GOT3 (cell line): ENCODE results near the gene DTNBP1.

Experiments used
- DNase-seq: peaks from one replicate; lab custom pipeline; 2025; ENCODE audit warnings: mixed read lengths; lab: John Stamatoyannopoulos, UW

DTNBP1 gene

DNA sequence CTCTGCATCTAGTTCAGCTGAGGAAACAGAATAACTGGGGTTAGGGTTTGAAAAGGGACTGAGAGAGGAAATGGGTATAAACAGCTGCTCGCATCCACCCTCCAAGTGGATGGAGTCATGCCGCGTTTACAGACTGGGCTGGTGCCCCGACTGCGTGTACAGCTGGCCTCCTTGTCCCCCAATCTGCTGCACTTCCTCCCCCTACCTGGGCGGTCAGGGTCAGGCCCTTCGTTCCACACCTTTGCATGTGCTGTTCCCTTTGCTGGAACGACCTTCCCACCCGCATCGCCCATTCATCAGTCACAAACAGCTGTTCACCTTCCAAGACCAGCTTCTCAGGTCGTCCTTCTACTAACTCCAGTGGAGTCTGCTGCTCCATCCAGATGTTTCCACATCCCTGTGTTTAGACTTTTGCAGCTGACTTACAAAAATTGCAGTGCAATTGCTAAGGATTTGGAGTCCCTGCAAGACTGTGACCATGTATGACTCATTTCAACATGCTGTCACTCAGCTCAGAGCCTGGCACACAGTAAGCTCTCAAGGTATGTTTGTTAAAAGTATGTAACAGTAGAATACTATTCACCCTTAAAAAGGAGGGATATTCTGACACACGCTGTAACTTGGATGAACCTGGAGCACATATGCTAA is 129.3 kb downstream of the DTNBP1 start:
- DNase-seq = no peak

GRCh38 chr6:15531973-15532372 is 130.9 kb downstream of the DTNBP1 start:
- DNase-seq = no peak

GRCh38 chr6:15530411-15530810 is 132.4 kb downstream of the DTNBP1 start:
- no peak for DNase-seq

DNA sequence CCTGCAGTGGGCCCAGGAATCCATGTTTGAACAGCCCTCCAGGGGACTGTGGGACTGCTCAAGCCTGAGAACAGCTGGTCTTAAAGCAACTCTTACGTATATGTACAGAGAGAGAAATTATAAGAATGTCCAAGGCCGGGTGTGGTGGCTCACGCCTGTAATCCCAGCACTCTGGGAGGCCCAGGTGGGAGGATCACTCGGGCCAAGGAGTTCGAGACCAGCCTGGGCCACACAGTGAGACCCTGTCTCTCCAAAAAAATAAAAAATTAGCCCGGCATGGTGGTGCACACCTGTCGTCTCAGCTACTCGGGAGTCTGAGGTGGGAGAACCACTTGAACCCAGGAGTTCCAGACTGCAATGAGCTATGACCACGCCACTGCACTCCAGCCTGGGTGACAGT is 134.0 kb downstream of the DTNBP1 start:
- no peak for DNase-seq

- DNase-seq = no peak
Observed at GRCh38 chr6:15527838-15528617, 134.8 kb downstream of the DTNBP1 start.

DNA sequence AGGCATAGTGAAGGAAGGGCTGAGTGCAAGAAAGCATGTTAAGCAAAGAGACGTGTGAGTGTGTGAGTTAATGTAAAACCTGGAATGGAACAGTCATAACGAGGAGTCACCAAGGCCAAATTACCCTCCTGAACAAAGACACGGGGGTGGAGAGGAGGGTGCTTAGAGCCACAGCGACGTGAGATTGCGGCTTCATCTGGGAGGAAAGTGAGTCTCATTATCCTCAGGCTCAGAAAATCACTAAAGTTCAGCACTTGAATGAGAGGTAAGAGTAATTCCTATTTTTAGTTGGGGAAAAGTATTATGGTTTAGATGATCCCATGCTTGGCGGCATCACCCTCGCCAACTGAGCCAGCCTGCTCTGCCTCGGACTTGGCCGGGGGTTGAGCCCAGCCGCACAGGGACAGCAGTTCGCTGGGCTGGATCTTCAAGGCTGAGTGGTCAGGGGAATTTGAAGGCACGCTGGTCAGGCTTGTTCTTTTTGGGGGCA is 136.6 kb downstream of the DTNBP1 start:
- no peak for DNase-seq

- no peak for DNase-seq
Observed at GRCh38 chr6:15524861-15525401, 137.9 kb downstream of the DTNBP1 start.

DNA sequence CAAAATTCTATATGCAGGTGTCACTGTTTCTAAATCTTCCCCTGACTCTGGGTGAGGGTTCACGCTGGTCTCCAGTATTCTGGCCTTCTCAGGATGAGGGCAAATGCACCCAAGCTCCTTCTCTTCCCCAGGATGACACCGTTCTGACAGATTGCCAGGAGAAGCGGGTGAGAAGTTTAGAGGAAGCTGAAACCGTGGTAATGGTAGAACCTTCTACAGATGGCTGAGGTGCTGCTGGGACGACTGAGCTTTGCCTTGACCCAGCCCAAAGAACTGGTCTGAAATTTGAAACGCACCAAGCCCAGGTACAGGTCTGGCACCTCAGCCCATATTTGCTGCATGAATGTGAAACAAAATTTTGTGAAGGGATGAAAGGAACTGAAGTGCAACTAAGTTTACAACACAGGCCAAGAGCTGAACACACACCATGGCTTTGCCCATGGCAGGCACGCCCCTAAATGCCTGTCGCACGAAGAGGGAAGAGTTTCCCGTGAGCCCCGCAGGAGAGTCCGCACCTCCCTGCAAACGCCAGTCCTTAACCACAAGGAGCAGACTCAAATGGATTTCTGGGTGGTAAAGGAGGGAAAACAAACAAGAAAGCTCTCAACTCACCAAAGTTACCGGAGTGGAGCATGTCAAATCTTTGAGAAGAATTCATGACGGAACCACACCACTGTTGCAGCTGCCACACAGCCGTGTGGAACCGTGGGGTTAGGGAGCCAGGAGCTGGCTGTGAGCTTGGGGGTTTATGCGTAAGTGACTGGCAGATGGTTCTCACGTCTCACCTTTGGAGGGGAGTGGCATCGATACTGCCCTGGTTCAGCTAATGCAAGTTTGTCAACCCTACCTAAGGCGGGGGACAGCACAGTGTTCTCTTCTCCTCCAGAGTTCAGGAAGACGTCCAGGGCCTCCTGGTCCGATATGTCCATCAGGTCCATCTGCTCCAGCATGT is 138.9 kb downstream of the DTNBP1 start:
- DNase-seq = no peak

GRCh38 chr6:15522856-15523529 is 139.8 kb downstream of the DTNBP1 start:
- no peak for DNase-seq

- no peak for DNase-seq
Observed at GRCh38 chr6:15522427-15522826, 140.4 kb downstream of the DTNBP1 start.

- no peak for DNase-seq
Observed at GRCh38 chr6:15522026-15522425, 140.8 kb downstream of the DTNBP1 start.

DNA sequence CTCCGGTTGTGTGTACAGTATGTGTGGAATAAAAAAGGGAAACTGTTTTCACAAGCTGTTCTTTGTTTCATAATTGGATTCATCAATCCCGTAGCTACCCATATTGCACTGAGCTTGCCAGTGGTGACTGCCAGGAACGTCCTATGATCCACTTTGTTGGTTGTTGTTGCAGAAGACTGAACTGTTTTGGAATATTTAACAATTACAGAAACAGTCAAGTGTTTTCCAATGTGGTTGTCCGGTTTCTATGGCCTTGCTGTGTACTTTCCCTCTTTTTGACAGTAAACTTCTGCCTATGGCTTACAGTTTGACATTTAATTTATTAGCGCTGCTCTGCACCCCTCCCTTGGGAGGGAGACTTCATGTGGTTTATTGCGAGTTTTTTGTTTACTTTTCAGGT is 141.2 kb downstream of the DTNBP1 start:
- no peak for DNase-seq

- DNase-seq = no peak
Observed at GRCh38 chr6:15520626-15521203, 142.1 kb downstream of the DTNBP1 start.

DNA sequence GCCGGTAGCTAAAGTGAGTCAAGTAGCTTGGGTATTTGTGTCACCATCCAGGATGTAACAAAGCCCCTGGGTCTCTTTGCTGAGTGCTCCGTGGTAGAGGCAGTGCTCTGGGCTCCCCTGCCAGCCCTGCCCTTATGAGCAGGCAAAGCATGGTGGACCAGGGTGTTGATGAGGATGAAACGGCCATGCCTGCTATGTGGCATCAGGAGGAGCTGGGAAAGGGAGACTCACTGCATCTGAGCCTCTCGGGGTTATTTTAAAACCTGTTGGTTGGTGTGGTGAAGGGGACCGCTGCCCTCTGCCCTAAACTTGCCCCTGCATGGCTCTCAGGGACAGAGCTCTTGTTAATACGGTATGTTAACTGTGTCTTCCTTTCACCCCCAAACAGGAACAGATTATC is 143.1 kb downstream of the DTNBP1 start:
- no peak for DNase-seq

GRCh38 chr6:15518878-15519277 is 143.9 kb downstream of the DTNBP1 start:
- no peak for DNase-seq

DNA sequence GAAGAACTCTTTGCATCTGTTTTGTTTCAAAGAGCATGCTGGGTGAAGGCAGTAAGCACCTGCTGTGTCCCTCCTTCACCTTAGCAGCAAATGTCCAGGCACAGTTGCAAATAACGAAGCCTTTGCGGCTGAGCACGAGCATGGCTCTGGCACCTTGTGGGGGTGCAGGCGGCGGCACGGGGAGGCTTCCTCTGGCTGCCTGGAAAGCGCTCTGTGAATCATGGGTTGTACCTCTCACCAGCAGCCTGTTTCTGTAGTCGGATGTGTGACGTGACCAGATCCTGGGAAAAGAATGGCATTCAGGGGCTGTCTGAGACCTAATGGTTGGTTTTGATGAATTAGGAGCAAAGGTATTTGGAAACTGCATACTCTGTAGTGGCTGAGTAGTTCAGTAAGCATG is 144.8 kb downstream of the DTNBP1 start:
- no peak for DNase-seq

DNA sequence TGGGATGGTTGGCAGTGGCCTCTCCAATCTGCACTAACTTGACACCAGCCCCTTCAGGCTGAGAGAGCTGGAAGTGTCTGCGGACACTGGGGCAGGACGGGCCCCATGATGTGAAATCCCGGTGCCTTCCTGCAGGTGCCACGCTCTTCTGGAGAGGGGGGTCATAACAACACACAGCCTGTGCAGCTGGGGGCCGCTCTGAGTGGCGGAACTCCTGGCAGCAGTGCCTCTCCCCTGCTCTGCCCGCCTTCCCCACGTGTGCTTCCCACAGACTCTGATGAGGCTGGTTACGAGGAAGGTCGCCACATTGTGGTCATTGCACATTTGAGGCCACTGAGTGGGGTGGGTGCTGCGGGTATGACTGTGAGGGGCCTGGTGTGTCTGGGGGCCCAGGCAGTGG is 145.2 kb downstream of the DTNBP1 start:
- no peak for DNase-seq

- no peak for DNase-seq
Observed at GRCh38 chr6:15516923-15517560, 145.8 kb downstream of the DTNBP1 start.

GRCh38 chr6:15516378-15516777 is 146.4 kb downstream of the DTNBP1 start:
- DNase-seq = no peak

DNA sequence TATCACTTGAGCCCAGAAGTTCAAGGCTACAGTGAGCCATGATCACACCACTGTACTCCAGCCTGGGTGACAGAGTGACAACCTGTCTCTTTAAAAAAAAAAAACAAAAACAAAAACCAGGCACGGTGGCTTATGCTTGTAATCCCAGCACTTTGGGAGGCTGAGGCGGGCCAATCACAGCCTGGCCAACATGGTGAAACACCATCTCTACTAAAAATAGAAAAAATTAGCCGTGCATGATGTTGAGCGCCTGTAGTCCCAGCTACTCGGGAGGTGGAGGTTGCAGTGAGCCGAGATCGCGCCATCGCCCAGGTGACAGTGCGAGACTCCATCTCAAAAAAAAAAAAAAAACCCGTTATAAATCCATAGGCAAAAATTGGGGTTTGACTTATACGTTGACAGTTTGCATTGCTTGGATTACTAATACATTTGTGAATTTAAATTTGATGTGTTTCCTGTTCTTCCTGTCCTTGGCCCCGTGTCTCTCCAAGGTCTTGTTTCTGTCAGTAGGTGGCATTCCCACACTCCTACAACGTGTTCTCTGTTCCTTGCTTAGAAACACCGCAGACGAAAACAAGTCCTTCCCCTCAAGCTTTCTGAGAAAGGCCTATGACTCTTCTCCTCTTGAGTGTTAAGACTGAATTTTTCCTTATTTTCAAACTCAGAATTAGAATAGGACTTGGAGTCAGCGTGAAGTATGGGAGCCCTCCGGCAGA is 147.0 kb downstream of the DTNBP1 start:
- DNase-seq = no peak
